Measurements from ENCODE around the gene IER3. TPM values are rescaled to one million over a fixed set of nuclear protein-coding genes. Genes with fewer than 3 reads are reported as not detected.

Gene IER3
- polyA plus RNA-seq, 4 donors: 19.0 to 29.8 (median 22.9) TPM

GRCh38 chr6:30711758-30712380 lies 32.5 kb downstream of the IER3 start:
- DNase-seq (ENCODE audit: low read depth in 4 of 4, low spot score in 2 of 4): no peak

GRCh38 chr6:30709101-30709868 lies 35.1 kb downstream of the IER3 start:
- DNase-seq (ENCODE audit: low read depth in 4 of 4, low spot score in 2 of 4): no peak

- DNase-seq (ENCODE audit: low read depth in 4 of 4, low spot score in 2 of 4): no peak
These were observed 37.0 kb downstream of the IER3 start for GRCh38 chr6:30707281-30707850.

GRCh38 chr6:30705620-30706019 lies 38.7 kb downstream of the IER3 start:
- DNase-seq (ENCODE audit: low read depth in 4 of 4, low spot score in 2 of 4): no peak

- no peak for DNase-seq (ENCODE audit: low read depth in 4 of 4, low spot score in 2 of 4)
These were observed 40.5 kb downstream of the IER3 start for GRCh38 chr6:30703821-30704220.

GRCh38 chr6:30703011-30703410 lies 41.3 kb downstream of the IER3 start:
- DNase-seq (ENCODE audit: low read depth in 4 of 4, low spot score in 2 of 4): no peak

GRCh38 chr6:30700340-30700739 lies 44.0 kb downstream of the IER3 start:
- DNase-seq (ENCODE audit: low read depth in 4 of 4, low spot score in 2 of 4): no peak

- DNase-seq (ENCODE audit: low read depth in 4 of 4, low spot score in 2 of 4): no peak
These were observed 47.9 kb downstream of the IER3 start for GRCh38 chr6:30696432-30696831.

Other genes with a start within 250 kb of the IER3 start
- 100 to 1,000 TPM in 2 of 4 donors, 10 to 100 TPM in 2; 82.4 to 106 (median 101) TPM for gene GNL1, start 188.1 kb downstream of the IER3 start, polyA plus RNA-seq (ENCODE audit: insufficient read length in 4 of 4)
- gene PRR3, start 187.3 kb downstream of the IER3 start, polyA plus RNA-seq (ENCODE audit: insufficient read length in 4 of 4): 10 to 100 TPM; 26.7 to 41.2 (median 34.1) TPM
- gene ABCF1, start 173.1 kb downstream of the IER3 start, polyA plus RNA-seq (ENCODE audit: insufficient read length in 4 of 4): 10 to 100 TPM; 66.8 to 79.0 (median 71.5) TPM
- 10 to 100 TPM; 48.9 to 65.6 (median 52.5) TPM for gene PPP1R10, start 127.3 kb downstream of the IER3 start, polyA plus RNA-seq (ENCODE audit: insufficient read length in 4 of 4)
- 10 to 100 TPM; 58.9 to 66.8 (median 62.2) TPM for gene MRPS18B, start 126.7 kb downstream of the IER3 start, polyA plus RNA-seq (ENCODE audit: insufficient read length in 4 of 4)
- 10 to 100 TPM; 26.8 to 67.5 (median 48.3) TPM for gene ATAT1, start 117.7 kb downstream of the IER3 start, polyA plus RNA-seq (ENCODE audit: insufficient read length in 4 of 4)
- 10 to 100 TPM; 18.1 to 28.9 (median 24.8) TPM for gene C6orf136, start 97.4 kb downstream of the IER3 start, polyA plus RNA-seq (ENCODE audit: insufficient read length in 4 of 4)
- 10 to 100 TPM; 38.7 to 54.4 (median 44.6) TPM for gene DHX16, start 71.5 kb downstream of the IER3 start, polyA plus RNA-seq (ENCODE audit: insufficient read length in 4 of 4)
- gene PPP1R18, start 57.9 kb downstream of the IER3 start, polyA plus RNA-seq (ENCODE audit: insufficient read length in 4 of 4): 10 to 100 TPM; 32.3 to 40.7 (median 37.6) TPM
- 10 to 100 TPM; 30.0 to 44.4 (median 36.6) TPM for gene NRM, start 53.6 kb downstream of the IER3 start, polyA plus RNA-seq (ENCODE audit: insufficient read length in 4 of 4)
- 10 to 100 TPM; 32.7 to 55.5 (median 43.6) TPM for gene MDC1, start 27.3 kb downstream of the IER3 start, polyA plus RNA-seq (ENCODE audit: insufficient read length in 4 of 4)
- gene TUBB, start 24.2 kb downstream of the IER3 start, polyA plus RNA-seq (ENCODE audit: insufficient read length in 4 of 4): 1,000 to 10,000 TPM; 1,069 to 1,330 (median 1,244) TPM
- 100 to 1,000 TPM; 141 to 148 (median 146) TPM for gene FLOT1, start 1.9 kb downstream of the IER3 start, polyA plus RNA-seq (ENCODE audit: insufficient read length in 4 of 4)
- gene DDR1, start 140.0 kb upstream of the IER3 start, polyA plus RNA-seq (ENCODE audit: insufficient read length in 4 of 4): 100 to 1,000 TPM; 141 to 222 (median 177) TPM
- gene GTF2H4, start 163.7 kb upstream of the IER3 start, polyA plus RNA-seq (ENCODE audit: insufficient read length in 4 of 4): 10 to 100 TPM; 35.3 to 60.7 (median 45.6) TPM
- 10 to 100 TPM; 28.6 to 54.8 (median 40.8) TPM for gene VARS2, start 169.7 kb upstream of the IER3 start, polyA plus RNA-seq (ENCODE audit: insufficient read length in 4 of 4)
- gene SFTA2, start 187.6 kb upstream of the IER3 start, polyA plus RNA-seq (ENCODE audit: insufficient read length in 4 of 4): 1 to 10 TPM in 3 of 4 donors, under 1 TPM in 1; 0.95 to 1.3 (median 1.1) TPM
- under 1 TPM in 3 of 4 donors, not detected in 1; 0.07 to 0.13 (median 0.13) TPM for gene MUCL3, start 196.4 kb upstream of the IER3 start, polyA plus RNA-seq (ENCODE audit: insufficient read length in 4 of 4)
- gene MUC21, start 239.2 kb upstream of the IER3 start, polyA plus RNA-seq (ENCODE audit: insufficient read length in 4 of 4): under 1 TPM in 1 of 4 donors, not detected in 3; 0.03 TPM